Diencephalon (tissue), 1 donor: Measurements from ENCODE around the gene CD101. TPM values are rescaled to one million over a fixed set of nuclear protein-coding genes. Genes with fewer than 3 reads are reported as not detected.

ENCODE experiments used
- small RNA-seq: library from RNA; depleted of rRNA; stranded (forward); fragments of <200 nt; gene quantifications from one replicate; pipeline ENCODE3, GENCODE V24; 2014
- total RNA-seq: library from RNA; depleted of rRNA; stranded (reverse); fragments of >200 nt; gene quantifications from one replicate; pipeline ENCODE4 v1.2.3, GENCODE V29; 2014

Gene CD101
- 1.6 TPM for total RNA-seq

GRCh38 chr1:117001254-117001927 is at the start of gene CD101:
TSS of gene CD101 (plus strand) at chr1:117001760. CDS start at chr1:117001818, 58 bp downstream.

GRCh38 chr1:117059678-117060440 is 58.3 kb downstream of the CD101 start, which contains the start of gene TTF2:
TSS of gene TTF2 (plus strand) at chr1:117060326. CDS start at chr1:117060347, 21 bp downstream.

Small RNA genes lying within 50 kb of the gene (small RNA-seq; reads per million reads assigned to genes)
- gene RNA5SP55 = not detected

Other genes with a start within 250 kb of the CD101 start
- not detected for gene CD2, start 247.3 kb upstream of the CD101 start, total RNA-seq
- 72.0 TPM for gene PTGFRN, start 91.8 kb upstream of the CD101 start, total RNA-seq
- 3.7 TPM for gene TTF2, start 58.6 kb downstream of the CD101 start, total RNA-seq
- gene TRIM45, start 120.0 kb downstream of the CD101 start, total RNA-seq = 4.8 TPM
- gene VTCN1, start 209.2 kb downstream of the CD101 start, total RNA-seq = 0.92 TPM